HG02798 (cell line): ENCODE data around the gene WTAP.
"Not testable (repeated sequence)": the region's sequence is repeated elsewhere in the genome, so short reads cannot be mapped to it uniquely, and the experiment has no call there.

ENCODE experiments used
- ATAC-seq: cut with Tn5 transposase; IDR thresholded peaks from one replicate; pipeline ENCODE4 v1.9.1; 2021; ENCODE audit warnings: mild to moderate bottlenecking; ENCODE audit not compliant: unreplicated experiment, poor library complexity

The WTAP gene

DNA sequence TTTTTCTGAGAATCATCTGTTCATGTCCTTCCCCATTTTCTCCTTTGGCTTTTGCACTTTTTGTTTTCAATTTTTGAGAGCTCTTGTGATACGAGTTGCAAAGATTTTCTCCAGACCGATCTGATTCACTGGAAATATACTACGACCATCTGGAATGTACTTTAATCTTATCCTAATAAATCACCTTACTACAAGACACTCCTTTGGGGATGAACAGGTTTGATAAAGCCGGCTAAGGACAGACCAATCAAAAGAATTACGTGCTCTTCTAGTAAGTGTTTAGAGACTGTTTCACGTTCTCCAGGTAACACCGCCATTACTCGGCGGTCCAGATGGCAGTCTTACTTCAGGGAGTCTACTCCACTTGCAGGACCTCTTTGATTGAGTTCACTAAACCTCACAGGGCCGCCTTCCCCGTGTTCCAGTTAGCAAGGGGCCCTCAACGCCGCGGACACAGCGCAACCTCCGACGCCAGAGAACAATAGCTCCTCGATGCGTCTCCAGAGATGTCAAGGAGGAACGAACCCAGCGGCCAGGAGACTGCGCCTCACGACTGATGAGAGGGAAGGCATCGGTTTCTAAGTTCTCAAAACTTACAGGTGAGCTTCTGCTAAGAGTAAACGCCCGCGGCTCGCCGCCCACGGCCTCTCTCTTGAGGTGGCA lies 920 bp upstream of the WTAP start:
- no peak for ATAC-seq

DNA sequence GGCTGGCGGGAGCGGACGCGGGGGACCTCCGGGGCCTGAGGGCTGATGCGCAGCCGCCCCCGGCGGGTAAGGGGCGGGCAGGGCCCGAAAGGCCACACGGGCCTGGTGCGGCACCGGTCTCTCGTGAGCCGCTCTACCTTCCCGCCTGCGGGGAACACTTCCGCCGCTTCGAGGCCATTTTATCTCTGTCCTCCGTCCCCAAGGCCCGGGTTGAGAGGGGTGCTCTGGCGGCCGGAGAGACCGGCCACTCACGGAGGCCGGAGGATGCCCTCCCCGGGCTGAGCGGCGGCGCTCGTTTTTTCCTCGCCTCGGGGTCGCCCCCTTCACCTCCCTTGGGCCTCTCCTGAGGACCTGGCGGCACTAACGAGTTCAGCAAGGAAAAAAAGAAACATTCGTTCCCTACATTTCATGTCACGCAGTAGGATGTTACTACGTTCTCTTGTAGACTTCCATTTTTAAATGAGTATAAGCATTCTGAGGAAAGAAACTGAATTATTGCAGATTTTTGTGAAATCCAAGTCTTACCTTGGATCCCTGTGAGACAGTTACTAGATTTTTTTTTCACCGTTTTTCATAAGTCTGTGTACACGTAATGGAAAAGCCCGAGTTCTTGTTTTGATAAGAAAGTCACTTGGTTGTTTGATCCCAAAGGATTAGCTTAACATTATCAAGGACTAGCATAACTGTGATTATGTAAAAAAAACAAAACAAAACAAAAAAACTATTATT lies 575 bp downstream of the WTAP start:
- ATAC-seq, result peak; percentile 43

DNA sequence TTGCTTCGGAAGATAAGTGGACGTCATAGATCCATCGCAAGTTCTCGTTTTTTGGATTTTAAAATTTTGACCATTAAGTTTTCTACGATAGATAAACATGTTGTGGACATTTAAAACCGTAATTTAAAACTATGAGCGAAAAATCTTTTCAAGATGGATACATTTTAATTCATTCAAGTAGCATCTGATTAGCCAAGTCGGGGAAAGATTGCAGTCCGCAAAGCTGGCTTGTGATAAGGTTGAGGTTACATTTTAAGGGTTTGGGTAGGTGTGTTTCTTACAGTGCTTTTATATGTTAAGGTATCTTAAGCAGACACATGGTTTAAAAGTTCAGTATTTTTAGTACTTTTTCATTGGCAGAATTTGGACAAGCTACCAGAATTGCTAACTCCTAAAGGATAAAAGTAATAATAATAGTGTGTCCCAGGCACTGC lies 1.2 kb downstream of the WTAP start:
- no peak for ATAC-seq

DNA sequence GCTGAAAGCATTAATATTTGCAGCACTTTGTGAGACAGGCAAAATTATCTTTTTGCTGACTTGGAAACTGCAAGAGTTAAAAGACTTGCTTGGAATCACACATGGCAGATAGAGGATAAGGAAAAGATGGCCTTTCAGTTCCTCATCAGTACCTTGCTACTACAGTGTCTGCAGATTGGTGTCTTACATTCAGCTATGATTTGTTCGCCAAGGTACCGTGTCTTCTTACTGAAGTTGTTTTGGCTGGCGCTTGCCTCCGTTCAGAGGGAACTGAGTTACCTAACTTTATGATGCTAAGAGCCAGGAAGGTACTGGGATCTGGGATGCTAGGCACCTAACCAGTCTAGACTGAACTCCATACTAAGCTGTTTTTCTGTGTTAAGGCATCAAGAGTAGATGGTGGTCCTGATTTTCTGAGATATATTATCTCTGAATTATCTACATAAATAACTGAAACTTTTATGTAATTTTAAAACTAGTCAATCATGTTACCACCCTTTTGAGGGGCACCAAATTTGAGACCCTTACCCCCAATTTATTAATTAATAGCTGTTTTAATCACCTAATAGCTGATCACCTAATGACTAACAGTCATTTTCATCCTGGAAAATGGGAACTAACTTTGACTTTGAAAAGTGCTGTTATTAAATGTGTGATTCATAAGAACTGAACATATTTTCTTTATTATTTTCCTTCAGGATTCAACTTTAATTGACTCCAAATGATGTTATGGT lies 2.5 kb downstream of the WTAP start:
- no peak for ATAC-seq

DNA sequence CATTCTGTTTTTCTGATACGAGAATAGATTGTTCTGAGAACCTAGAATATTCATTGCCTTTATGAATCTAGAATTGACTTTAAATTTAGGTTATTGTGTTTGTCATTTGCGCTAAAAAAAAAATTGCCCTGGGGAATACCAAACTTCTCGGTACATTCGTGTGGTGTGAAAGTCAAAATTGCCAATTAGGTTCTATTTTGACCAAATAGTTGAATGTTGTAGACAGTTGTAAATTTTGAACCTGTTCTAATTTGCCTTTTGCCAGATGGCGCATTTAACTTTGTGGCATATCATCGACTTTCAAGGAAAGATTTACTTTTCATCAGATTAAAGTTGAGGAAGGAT lies 3.0 kb downstream of the WTAP start:
- no peak for ATAC-seq

DNA sequence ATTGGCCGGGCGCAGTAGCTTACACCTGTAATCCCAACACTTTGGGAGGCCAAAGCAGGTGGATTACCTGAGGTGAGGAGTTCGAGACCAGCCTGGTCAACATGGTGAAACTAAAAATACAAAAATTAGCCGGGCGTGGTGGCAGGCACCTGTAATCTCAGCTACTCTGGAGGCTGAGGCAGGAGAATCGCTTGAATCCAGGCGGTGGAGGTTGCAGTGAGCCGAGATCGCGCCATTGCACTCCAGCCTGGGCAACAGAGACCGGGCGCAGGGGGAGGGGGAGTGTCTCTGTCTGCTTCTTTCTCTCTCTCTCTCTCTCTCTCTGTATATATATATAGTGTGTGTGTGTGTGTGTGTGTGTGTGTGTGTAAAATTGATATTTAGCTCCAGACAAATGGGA lies 5.2 kb downstream of the WTAP start:
- ATAC-seq, result not testable (repeated sequence)

DNA sequence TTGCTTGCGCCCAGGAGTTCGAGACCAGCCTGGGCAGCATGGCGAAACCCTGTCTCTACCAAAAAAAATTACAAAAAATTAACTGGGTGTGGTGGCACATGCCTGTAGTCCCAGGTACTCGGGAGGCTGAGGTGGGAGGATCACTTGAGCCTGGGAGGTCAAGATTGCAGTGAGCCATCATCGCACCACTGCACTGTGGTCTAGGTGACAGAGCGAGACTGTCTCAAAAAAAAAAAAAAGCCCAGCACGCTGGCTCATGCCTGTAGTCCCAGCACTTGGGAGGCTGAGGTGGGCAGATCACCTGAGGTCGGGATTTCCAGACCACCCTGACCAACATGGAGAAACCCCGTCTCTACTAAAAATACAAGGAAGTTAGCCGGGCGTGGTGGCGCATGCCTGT lies 6.1 kb downstream of the WTAP start:
- not testable (repeated sequence) for ATAC-seq

DNA sequence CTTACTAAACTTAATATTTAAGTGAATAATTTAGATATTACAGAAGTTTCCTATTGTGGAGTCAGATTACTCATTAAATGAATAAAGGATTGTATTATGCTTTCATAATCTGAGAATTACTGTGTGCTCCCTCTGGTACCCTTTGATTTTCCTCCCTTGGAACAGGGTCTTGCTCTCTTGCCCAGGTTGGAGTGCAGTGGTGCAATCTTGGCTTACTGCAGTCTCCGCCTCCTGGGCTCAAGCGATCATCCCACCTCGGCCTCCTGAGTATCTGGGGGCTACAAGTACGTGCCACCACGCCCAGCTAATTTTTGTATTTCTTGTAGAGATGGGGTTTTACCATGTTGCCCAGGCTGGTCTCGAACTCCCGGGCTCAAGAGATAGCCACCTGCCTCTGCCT lies 9.6 kb downstream of the WTAP start:
- no peak for ATAC-seq

DNA sequence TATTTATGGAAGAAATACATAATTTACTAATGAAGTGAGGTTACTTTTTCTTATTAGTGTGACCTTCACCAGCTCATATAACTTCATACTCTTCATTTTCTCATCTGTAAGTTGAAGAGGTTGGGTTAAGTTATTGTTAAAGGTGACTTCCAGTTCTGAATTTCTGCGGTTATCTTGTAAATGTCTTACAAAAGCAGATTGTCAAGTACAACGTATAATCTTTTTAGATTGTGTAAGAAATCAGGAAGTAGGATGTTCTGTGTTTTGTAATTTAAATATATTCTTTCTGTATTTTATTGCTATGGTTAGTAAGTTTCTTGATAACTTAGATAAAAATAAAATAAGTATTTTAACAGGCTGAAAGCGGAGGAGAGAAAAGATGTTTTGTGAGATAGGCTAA lies 12.0 kb downstream of the WTAP start:
- no peak for ATAC-seq

DNA sequence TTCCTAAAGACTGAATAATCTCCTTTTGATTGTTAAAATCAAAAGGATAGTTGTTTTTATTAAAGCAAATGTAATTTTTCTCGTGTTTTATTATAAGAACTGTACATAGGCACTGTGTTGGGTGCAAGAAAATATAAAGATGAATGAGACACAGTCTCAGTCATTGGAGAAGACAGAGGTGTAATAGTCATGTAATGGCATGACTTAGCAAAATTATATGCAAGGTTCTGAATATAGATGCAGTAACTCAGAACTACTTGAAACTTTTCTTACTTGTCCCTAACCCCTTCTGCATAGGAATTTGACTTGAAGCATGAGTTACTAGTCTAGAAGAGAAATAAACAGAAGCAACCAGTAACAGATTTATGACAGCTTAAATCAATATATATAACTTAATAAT lies 14.9 kb downstream of the WTAP start:
- no peak for ATAC-seq

DNA sequence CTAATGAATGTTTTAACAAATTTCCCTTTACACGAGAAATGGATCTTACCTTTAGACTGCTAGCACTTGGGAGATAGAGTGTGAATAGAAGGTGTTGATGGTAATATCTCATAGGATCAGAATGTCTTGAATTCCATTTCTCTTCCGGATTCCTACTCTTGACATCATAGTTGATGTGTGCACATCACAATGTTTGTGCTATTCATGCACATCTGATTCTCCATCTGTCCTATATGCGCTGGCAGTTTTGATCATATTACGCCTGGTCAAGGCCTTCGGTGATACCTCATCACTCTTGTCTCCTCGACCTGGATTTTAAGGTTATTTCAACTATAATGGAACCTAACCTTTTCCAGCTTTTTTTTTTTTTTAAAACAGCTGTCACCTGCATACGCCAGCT lies 17.8 kb downstream of the WTAP start:
- no peak for ATAC-seq

DNA sequence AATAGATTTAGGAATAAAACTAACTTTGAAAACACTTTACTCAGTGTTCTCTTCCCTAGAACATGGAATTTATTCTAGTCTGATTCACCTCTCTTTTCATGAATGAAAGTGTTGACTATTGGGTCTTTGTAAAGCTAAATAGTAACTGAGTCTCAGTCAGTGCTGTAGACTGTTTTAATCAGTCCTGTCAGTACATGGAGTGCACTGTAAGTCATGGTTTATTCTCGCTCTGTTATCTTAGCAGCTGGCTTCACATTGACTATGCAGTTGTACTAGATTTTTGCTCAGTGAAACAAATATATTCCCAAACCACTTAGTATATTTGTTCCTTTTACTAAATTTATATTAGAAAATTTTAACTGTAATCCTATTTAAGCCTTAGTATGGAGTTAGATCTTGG lies 19.5 kb downstream of the WTAP start:
- ATAC-seq, result no peak

DNA sequence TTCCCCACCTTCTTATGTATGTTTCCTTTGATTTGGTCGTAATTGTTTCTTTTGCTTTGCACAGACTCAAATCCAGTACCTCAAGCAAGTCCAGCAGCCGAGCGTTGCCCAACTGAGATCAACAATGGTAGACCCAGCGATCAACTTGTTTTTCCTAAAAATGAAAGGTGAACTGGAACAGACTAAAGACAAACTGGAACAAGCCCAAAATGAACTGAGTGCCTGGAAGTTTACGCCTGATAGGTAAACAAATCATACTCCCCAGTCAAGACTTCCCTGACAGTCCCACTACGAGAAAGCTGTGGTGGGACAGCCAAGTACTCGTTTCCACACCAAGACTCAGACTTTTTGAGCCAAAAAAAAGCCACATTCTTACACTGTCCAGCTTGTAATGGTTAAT lies 20.8 kb downstream of the WTAP start:
- ATAC-seq, result not testable (repeated sequence)

DNA sequence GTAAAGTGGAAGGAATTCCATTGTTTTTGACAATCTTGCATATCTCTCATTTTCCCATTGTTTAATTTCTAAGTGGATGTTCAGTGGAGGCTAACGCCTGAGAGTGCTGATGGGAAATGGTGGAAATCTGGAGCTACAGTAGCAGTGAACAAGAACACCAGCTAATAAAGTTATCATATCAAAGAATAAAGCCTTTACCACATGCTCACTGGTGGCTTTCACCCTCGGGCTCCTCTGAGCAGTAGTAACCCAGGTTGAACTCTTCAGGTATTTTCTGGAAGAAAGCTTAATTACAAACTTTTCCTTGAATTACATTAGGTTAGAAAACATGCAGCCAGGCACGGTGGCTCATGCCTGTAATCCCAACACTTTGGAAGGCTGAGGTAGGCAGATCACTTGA lies 24.1 kb downstream of the WTAP start:
- no peak for ATAC-seq

DNA sequence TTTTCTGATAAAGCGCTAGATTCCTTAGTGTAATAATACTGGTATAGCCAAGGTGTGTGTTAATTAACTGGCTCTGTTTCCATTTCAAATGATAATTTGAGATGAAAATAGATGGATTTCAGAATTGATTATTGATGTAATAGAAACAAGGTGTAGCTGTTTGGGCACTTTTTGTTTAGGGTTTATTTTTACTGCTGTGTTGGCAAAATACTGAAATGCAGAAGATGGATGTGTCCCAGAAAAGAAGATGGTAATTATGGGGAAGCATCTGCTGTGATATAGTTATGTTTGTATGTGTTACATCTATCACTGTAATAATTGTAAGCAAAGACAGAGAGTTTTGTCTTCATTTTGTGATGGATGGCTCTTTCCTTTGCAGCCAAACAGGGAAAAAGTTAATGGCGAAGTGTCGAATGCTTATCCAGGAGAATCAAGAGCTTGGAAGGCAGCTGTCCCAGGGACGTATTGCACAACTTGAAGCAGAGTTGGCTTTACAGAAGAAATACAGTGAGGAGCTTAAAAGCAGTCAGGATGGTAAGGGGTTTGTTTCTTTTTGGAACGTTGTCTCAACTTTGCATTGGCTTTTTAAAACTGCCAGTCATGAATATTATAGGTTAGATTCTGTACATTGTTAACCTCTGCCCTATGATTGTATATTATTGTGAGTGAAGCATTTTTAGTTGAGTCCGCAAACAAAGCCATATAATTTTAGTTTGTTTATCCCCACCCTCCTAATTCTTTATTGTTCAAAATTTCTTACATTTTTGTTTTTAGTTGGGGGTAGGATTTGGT lies 26.0 kb downstream of the WTAP start:
- no peak for ATAC-seq

DNA sequence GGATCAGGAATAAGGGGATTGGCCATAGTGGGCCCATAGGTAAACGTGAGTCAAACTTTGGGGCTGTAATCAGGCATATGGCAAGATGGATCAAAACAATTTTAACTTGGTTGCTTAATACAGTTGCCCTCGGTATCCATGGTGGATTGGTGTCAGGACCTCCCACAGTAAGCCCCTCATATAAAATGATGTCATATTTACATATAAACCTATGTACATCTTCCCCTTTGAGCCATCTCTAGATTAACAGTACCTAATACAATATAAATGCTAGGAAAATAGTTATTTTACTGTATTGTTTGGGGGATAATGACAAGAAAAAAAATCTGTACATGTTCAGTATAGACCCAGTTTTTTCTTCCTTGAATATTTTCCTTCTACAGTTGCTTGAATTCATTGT lies 27.1 kb downstream of the WTAP start:
- ATAC-seq, result no peak

DNA sequence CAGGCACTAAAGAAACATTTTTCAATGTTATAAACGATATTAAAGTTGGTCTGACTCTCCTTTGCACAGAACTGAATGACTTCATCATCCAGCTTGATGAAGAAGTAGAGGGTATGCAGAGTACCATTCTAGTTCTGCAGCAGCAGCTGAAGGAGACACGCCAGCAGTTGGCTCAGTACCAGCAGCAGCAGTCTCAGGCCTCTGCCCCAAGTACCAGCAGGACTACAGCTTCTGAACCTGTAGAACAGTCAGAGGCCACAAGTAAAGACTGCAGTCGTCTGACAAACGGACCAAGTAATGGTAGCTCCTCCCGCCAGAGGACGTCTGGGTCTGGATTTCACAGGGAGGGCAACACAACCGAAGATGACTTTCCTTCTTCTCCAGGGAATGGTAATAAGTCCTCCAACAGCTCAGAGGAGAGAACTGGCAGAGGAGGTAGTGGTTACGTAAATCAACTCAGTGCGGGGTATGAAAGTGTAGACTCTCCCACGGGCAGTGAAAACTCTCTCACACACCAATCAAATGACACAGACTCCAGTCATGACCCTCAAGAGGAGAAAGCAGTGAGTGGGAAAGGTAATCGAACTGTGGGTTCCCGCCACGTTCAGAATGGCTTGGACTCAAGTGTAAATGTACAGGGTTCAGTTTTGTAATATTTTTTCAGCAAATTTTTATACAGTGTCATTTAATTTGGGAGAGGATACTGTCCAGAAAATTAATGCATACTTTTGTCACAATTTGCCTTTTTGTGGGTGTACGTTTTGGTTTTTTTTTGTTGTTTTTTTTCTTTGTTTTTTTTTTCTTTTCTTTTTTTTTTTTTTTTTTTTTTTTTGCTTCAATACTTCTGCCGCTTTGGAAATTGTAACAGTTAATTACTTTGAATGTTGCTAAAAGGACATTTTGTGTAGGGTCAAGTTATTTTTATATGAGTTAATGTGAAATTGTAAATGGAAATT lies 27.9 kb downstream of the WTAP start:
- ATAC-seq, result no peak

DNA sequence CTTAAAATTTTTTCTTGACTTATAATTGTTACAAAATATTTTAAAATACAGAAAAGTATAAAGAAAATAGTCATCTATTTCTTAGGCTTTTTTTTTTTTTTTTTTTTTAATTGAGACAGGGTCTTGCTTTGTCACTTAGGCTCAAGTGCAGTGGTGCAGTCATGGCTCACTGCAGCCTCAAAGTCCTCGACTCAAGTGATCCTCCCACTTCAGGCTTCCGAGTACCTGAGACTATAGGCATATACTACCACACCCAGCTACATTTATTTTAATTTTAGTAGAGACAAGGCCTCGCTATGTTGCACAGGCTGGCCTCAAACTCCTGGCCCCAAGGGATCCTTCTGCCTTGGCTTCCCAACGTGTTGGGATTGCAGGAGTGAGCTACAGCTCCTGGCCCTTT lies 29.2 kb downstream of the WTAP start:
- ATAC-seq, result no peak

DNA sequence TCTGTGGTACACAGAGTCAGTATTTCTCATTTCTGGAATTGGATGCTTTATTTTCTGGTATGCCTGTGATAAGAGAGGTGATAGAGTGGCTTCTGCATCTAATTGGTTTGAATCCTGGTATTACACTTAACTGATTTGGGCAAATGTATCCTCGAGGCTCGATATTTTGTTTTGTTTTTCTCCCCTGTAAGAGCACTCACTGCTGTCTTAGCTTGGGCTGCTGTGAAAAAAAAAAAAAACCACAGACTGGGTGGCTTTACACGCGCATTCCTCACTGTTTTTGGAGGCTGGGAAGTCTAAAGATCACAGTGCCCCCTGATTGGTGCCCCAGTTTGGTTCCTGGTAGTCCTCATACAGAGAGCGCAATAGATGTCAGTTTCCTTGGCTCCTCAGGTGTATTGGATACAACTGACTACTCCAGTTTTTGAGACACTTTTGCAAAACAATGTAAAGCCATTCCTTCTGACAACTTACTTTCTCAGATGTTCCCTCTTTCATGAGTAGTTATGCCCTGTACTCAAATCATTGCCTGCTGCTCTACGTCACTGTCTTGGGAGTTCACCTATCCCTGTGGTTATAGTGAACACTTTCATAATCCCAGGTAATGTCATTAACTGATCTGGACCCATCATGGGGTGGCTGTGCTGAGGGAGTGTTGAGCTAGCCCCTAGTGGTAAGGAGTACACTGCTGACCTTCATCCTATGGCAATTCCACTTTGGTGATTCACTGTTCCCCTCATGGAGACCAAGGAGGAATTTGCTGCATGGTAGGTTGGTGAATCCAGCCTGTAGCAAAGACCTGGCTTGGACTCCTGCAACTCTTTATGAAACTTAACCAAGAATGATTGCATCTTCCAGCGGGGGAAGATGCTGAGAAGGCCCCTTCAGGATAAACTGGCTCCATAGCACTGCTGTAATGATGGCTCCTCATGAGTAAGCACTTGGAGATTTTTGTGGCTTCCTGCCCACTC lies 31.0 kb downstream of the WTAP start:
- no peak for ATAC-seq
